ENCODE measurements around the gene ZDBF2.

The ZDBF2 gene

GRCh38 chr2:206255003-206255402 is 19.5 kb upstream of the ZDBF2 start:
- TF ChIP-seq SIN3A (IDR thresholded peaks at IDR 0.05; ENCODE audit: borderline replicate concordance, insufficient read depth, low read length) (no peak), TAF1 (IDR thresholded peaks at IDR 0.05; ENCODE audit: borderline replicate concordance, insufficient read depth, low read length) (no peak), FOXP2 (optimal IDR thresholded peaks at IDR 0.05; ENCODE audit: borderline replicate concordance, extremely low read depth, extremely low read length, insufficient read depth) (no peak), REST (IDR thresholded peaks at IDR 0.05; ENCODE audit: insufficient read depth in 1 of 2, low read depth in 2 of 2, low read length in 2 of 2) (no peak), POLR2AphosphoS5 (IDR thresholded peaks at IDR 0.05; ENCODE audit: low read depth, low read length) (no peak)

GRCh38 chr2:206256706-206257205 is 17.7 kb upstream of the ZDBF2 start:
- no peak for TF ChIP-seq POLR2AphosphoS5 (IDR thresholded peaks at IDR 0.05; ENCODE audit: low read depth, low read length)
- no peak for TF ChIP-seq SIN3A (IDR thresholded peaks at IDR 0.05; ENCODE audit: borderline replicate concordance, insufficient read depth, low read length)
- no peak for TF ChIP-seq REST (IDR thresholded peaks at IDR 0.05; ENCODE audit: insufficient read depth in 1 of 2, low read depth in 2 of 2, low read length in 2 of 2)

- TF ChIP-seq POLR2AphosphoS5 (IDR thresholded peaks at IDR 0.05; ENCODE audit: low read depth, low read length) = no peak
- no peak for TF ChIP-seq FOXP2 (optimal IDR thresholded peaks at IDR 0.05; ENCODE audit: borderline replicate concordance, extremely low read depth, extremely low read length, insufficient read depth)
- no peak for TF ChIP-seq REST (IDR thresholded peaks at IDR 0.05; ENCODE audit: insufficient read depth in 1 of 2, low read depth in 2 of 2, low read length in 2 of 2)
- TF ChIP-seq SIN3A (IDR thresholded peaks at IDR 0.05; ENCODE audit: borderline replicate concordance, insufficient read depth, low read length) = no peak
- no peak for TF ChIP-seq TAF1 (IDR thresholded peaks at IDR 0.05; ENCODE audit: borderline replicate concordance, insufficient read depth, low read length)
These were observed 17.1 kb upstream of the ZDBF2 start for GRCh38 chr2:206257350-206257749.

GRCh38 chr2:206257861-206258260 is 16.6 kb upstream of the ZDBF2 start:
- no peak for TF ChIP-seq POLR2AphosphoS5 (IDR thresholded peaks at IDR 0.05; ENCODE audit: low read depth, low read length)
- no peak for TF ChIP-seq SIN3A (IDR thresholded peaks at IDR 0.05; ENCODE audit: borderline replicate concordance, insufficient read depth, low read length)
- TF ChIP-seq REST (IDR thresholded peaks at IDR 0.05; ENCODE audit: insufficient read depth in 1 of 2, low read depth in 2 of 2, low read length in 2 of 2) = no peak
- TF ChIP-seq FOXP2 (optimal IDR thresholded peaks at IDR 0.05; ENCODE audit: borderline replicate concordance, extremely low read depth, extremely low read length, insufficient read depth) = no peak
- no peak for TF ChIP-seq TAF1 (IDR thresholded peaks at IDR 0.05; ENCODE audit: borderline replicate concordance, insufficient read depth, low read length)

Data from PFSK-1 (cell line).